NCI-H128 (cell line): Measurements from ENCODE around the gene TAGLN3.
A peak's percentile ranks its signal among the peaks of the same experiment; 100 is the strongest.

Experiments used
- DNase-seq: peaks from one replicate; lab custom pipeline; 2025; ENCODE audit not compliant: unreplicated experiment; lab: John Stamatoyannopoulos, UW

Gene TAGLN3

GRCh38 chr3:112043621-112044201, 45.0 kb downstream of the TAGLN3 start:
- DNase-seq = peak; percentile 87

GRCh38 chr3:112046599-112046998, 47.9 kb downstream of the TAGLN3 start:
- DNase-seq = no peak

GRCh38 chr3:112047264-112047663, 48.5 kb downstream of the TAGLN3 start:
- DNase-seq = no peak

GRCh38 chr3:112048911-112049310, 50.2 kb downstream of the TAGLN3 start:
- no peak for DNase-seq

- DNase-seq = no peak
These were observed 54.5 kb downstream of the TAGLN3 start for GRCh38 chr3:112053229-112053628.

- no peak for DNase-seq
These were observed 57.8 kb downstream of the TAGLN3 start for GRCh38 chr3:112056451-112056929.

GRCh38 chr3:112059497-112059896, 60.8 kb downstream of the TAGLN3 start:
- DNase-seq = no peak

GRCh38 chr3:112061152-112061551, 62.4 kb downstream of the TAGLN3 start:
- no peak for DNase-seq
